ENCODE results near the gene LTB. TPM values are rescaled to one million over a fixed set of nuclear protein-coding genes. Genes with fewer than 3 reads are reported as not detected.

LTB gene
- polyA plus RNA-seq, 1 of the 3 experiments (the other 2 are of a cell fraction) = 0.10 TPM

- Histone ChIP-seq H3K27me3 (ENCODE audit: insufficient read depth) (no peaks in the 10 kb centered on the region), H3K9ac (no peak overlapping the region), H3K36me3 (replicated peaks in 1 of 2; ENCODE audit: control insufficient read depth in 1 of 2, insufficient read depth in 2 of 2, low read length in 1 of 2) (no peaks in the 10 kb centered on the region), H3K4me2 (no peak overlapping the region), H2AFZ (ENCODE audit: low read depth) (no peak overlapping the region), H3K27ac (ENCODE audit: low read depth in 2 of 2, low read length in 1 of 2) (no peak overlapping the region), H3K9me3 (no peaks in the 10 kb centered on the region), H3K9me2 (no peaks in the 10 kb centered on the region), H4K20me1 (ENCODE audit: insufficient read depth) (no peaks in the 10 kb centered on the region), H3F3A (replicated peaks; ENCODE audit: insufficient read depth) (no peaks in the 10 kb centered on the region), H3K79me2 (ENCODE audit: insufficient read depth) (no peaks in the 10 kb centered on the region), H3K4me1 (ENCODE audit: control insufficient read depth in 1 of 2, insufficient read depth in 2 of 2, low read depth in 1 of 2, low read length in 1 of 2) (no peaks in the 10 kb centered on the region; a peak in 1 of 4 replicates), H3K4me3 (ENCODE audit: low read depth in 2 of 2, low read length in 1 of 2) (no peak overlapping the region)
- TF ChIP-seq YY1 (IDR thresholded peaks at IDR 0.05; ENCODE audit: low read depth) = no peak
- TF ChIP-seq MEF2A (IDR thresholded peaks at IDR 0.05; ENCODE audit: borderline replicate concordance, low read depth) = no peak
- TF ChIP-seq, protein P1, sequence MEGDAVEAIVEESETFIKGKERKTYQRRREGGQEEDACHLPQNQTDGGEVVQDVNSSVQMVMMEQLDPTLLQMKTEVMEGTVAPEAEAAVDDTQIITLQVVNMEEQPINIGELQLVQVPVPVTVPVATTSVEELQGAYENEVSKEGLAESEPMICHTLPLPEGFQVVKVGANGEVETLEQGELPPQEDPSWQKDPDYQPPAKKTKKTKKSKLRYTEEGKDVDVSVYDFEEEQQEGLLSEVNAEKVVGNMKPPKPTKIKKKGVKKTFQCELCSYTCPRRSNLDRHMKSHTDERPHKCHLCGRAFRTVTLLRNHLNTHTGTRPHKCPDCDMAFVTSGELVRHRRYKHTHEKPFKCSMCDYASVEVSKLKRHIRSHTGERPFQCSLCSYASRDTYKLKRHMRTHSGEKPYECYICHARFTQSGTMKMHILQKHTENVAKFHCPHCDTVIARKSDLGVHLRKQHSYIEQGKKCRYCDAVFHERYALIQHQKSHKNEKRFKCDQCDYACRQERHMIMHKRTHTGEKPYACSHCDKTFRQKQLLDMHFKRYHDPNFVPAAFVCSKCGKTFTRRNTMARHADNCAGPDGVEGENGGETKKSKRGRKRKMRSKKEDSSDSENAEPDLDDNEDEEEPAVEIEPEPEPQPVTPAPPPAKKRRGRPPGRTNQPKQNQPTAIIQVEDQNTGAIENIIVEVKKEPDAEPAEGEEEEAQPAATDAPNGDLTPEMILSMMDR (IDR thresholded peaks at IDR 0.05) = no peak
- TF ChIP-seq GATA2 (CRISPR knock-in tag; IDR thresholded peaks at IDR 0.05) = no peak
- TF ChIP-seq, protein P2, sequence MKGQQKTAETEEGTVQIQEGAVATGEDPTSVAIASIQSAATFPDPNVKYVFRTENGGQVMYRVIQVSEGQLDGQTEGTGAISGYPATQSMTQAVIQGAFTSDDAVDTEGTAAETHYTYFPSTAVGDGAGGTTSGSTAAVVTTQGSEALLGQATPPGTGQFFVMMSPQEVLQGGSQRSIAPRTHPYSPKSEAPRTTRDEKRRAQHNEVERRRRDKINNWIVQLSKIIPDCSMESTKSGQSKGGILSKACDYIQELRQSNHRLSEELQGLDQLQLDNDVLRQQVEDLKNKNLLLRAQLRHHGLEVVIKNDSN (IDR thresholded peaks at IDR 0.05; ENCODE audit: borderline replicate concordance, low read depth) = no peak
- no peak for TF ChIP-seq RFX5 (IDR thresholded peaks at IDR 0.05; ENCODE audit: low read length)
- no peak for TF ChIP-seq TAF1 (IDR thresholded peaks at IDR 0.05; ENCODE audit: borderline replicate concordance, low read depth, low read length)
- TF ChIP-seq NFIC (IDR thresholded peaks at IDR 0.05; ENCODE audit: borderline replicate concordance) = no peak
- TF ChIP-seq EZH2phosphoT487 (IDR thresholded peaks at IDR 0.05; ENCODE audit: borderline replicate concordance, low read depth) = no peak
- no peak for TF ChIP-seq TEAD4 (IDR thresholded peaks at IDR 0.05; ENCODE audit: borderline replicate concordance, insufficient read depth)
- TF ChIP-seq REST (IDR thresholded peaks at IDR 0.05; ENCODE audit: low read depth, low read length) = no peak
- TF ChIP-seq FOXJ3 (CRISPR knock-in tag; IDR thresholded peaks at IDR 0.05) = no peak
- no peak for TF ChIP-seq GABPA (IDR thresholded peaks at IDR 0.05; ENCODE audit: low read depth)
- TF ChIP-seq TCF12 (IDR thresholded peaks at IDR 0.05) = no peak
- 83% methylated on average over 8 of the region's 8 CpGs for WGBS (ENCODE audit: low lambda C conversion rate)
- POLR2A ChIA-PET = no interaction called here
- CTCF ChIA-PET = interaction anchor here (0.5 to 3.7 kb wide), 7 partner anchors 11 to 243 kb away, joined by 3 to 29 read pairs (median 3); partner anchors contain the start of genes ATP6V1G2, BAG6 and DDX39B
- DNase-seq = no peak
Measured at GRCh38 chr6:31609519-31610406, 27.5 kb upstream of the LTB start.
